ENCODE results near the gene ADAM22.

ADAM22 gene

GRCh38 chr7:87948371-87948770 is 14.3 kb downstream of the ADAM22 start:
- no peak for DNase-seq (ENCODE audit: low read depth in 2 of 3, low spot score in 1 of 3)

- no peak for DNase-seq (ENCODE audit: low read depth in 2 of 3, low spot score in 1 of 3)
Observed at GRCh38 chr7:87959336-87959735, 25.3 kb downstream of the ADAM22 start.

DNA sequence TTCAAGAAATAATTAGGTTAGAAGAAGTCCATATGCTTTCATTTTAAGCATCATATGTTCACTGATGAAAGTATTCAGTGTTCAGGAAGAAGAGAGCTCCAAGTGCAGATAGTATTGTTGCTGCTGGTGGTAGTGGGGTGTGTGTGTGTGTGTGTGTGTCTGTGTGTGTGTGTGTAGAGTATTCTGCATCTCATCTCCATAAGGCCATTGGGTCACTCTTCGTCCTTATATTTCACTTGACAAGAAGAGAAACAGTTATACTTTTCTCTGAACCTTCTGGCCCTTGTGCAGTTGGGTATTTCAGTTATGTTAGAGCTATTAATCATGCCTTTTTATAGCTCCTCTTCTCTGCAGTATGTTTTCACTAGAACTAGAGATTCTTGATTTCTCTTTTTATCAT is 26.2 kb downstream of the ADAM22 start:
- DNase-seq (ENCODE audit: low read depth in 2 of 3, low spot score in 1 of 3): no peak

DNA sequence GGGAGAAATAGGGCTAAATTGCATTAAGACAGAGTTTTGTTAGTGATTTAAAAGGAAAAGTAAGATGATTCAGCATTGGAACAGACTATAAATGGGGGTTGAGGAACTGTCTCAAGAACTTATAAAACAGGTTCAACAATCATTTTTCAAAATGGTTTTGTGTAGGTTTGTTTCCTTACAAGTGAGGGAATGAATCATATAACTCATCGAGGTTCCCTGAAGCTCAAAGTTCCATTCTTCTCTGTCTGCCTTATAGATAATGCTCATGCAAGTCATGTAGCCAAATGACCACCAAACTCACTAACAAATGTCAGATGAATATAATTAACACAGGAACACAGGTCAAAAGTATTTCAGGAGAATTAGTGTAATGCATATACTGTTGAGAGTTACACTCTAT is 27.7 kb downstream of the ADAM22 start:
- no peak for DNase-seq (ENCODE audit: low read depth in 2 of 3, low spot score in 1 of 3)

DNA sequence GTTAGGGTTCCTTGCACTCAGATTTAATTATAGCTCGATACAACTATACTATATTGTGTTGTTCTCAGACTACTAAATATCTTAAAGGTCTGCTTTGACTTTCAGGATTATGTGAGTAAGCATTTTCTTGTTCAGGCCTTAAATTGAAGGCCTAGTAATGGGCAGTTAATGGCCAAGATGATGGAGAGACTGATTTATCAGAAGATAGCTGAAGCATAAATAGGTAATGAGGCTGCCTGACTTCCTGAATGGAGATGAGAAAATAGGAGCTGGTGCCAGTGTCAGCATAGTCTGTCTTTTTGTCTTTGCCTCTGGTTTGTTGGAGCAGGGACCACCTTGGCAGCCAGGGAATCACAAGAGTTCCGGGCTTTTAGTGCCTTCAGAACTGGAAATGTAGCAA is 32.2 kb downstream of the ADAM22 start:
- DNase-seq (ENCODE audit: low read depth in 2 of 3, low spot score in 1 of 3): no peak

- DNase-seq (ENCODE audit: low read depth in 2 of 3, low spot score in 1 of 3): no peak
Observed at GRCh38 chr7:87968021-87968420, 34.0 kb downstream of the ADAM22 start.

GRCh38 chr7:87982116-87982515 is 48.1 kb downstream of the ADAM22 start:
- DNase-seq (ENCODE audit: low read depth in 2 of 3, low spot score in 1 of 3): no peak

GRCh38 chr7:87984088-87984487 is 50.0 kb downstream of the ADAM22 start:
- no peak for DNase-seq (ENCODE audit: low read depth in 2 of 3, low spot score in 1 of 3)

- no peak for DNase-seq (ENCODE audit: low read depth in 2 of 3, low spot score in 1 of 3)
Observed at GRCh38 chr7:87993269-87993668, 59.2 kb downstream of the ADAM22 start.

DNA sequence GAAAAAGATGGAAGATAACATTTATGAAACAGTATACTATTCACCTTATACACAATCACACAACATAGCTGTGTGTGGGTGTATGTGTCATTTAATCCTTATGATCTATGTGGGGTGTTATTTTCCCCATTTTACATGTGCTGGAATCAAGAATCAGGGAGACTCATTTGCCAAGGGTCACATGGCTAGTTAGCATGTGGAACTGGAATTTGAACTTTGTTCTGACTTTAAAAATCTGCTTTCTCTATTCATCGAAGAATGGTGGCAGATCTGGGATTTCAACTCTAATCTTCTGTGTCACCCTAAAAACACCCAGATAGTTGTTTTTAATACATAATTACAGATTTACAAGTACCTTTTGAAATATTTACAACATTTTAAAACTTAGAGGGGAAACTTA is 65.2 kb downstream of the ADAM22 start:
- no peak for DNase-seq (ENCODE audit: low read depth in 2 of 3, low spot score in 1 of 3)

DNA sequence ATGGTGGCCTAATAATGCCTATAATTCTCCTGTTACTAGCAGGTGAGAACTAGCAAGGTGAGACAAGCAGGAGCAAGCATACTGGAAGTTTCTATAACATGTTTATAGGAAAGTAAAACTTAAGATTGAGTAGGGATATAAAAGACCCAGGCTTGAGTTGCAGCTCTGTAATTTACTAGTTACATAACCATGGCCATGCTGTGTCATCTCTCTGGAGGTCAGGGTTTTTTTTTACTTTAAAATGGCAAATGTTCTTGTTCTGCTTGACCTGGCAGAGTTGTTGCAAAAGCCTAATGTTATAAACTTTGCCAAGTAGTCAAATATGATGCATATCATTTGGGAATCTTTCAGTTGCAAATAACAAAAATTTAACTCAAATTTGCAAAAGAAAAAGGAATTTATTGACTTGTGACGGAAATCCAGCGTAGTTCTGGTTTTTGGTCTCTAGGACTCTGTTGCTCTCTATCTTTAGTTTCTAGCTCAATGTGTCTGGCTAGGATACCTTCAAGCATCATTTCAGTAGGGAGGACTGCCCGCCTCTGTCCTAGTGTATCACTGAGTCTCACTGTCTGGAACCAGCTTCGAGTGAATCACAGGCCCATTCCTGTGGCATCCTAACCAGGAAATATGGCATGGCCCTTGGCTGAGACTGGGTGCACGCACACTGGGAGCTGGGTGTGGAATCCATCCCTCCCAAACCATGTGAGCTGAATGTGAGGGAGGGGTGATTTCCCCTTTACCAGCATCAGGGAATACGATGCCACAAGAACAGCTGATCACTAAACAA is 67.9 kb downstream of the ADAM22 start:
- no peak for DNase-seq (ENCODE audit: low read depth in 2 of 3, low spot score in 1 of 3)

DNA sequence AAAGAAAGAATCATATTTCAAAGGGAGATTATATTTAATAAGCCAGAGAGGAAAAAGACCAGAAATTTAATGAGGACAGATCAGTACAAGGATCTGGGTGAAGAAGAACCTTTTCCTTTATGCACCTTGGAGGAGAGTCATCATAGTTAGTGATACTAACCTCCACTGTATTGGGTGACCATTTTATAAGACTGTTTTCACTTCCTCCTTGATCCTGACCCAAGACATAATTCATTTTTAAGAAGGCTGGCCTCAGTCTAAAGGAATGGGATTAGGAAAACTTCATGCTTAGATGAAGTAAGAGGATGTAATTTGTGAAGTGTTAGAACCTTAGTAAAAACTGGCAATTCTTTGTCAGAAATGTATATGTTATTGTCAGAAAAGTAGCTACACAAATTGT is 68.6 kb downstream of the ADAM22 start:
- no peak for DNase-seq (ENCODE audit: low read depth in 2 of 3, low spot score in 1 of 3)

DNA sequence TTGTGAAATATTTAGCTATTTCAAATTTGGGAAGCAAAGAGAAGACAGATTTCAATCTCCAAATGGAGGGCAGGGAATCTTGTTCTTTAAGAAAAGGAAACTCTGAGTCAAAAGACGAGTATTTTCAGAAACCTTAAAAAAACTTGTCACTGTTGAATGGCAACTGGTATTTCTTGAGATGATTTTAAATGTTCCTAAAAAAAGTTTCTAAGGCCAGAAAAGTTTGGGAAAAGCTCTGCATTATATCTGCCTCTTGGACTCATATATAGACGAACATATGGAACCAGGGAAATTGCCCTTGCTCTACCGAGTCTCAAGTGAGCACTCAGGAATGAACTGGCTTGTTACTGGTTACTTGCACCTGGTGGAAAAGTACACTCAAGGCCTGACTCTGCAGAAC is 69.5 kb downstream of the ADAM22 start:
- no peak for DNase-seq (ENCODE audit: low read depth in 2 of 3, low spot score in 1 of 3)

DNA sequence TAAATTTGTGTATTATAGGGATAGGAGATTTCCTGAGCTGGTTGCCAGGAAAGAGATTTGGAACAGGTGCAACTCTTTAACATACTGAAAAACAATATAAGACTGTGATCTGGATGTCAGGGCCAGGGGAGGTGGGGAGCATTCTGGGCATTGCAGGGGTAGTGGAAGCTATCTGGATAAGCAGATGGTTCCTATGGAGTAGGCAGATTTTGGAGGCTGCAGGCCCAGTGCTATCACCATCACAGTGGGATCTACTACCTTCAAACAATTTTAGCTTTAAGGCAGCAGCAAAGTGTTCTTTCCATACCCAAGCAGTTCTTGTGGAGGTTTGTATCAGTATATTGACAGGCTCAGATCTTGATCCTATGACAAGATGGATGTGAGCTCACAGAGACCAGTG is 71.1 kb downstream of the ADAM22 start:
- DNase-seq (ENCODE audit: low read depth in 2 of 3, low spot score in 1 of 3): no peak

- no peak for DNase-seq (ENCODE audit: low read depth in 2 of 3, low spot score in 1 of 3)
Observed at GRCh38 chr7:88009651-88010050, 75.6 kb downstream of the ADAM22 start.

DNA sequence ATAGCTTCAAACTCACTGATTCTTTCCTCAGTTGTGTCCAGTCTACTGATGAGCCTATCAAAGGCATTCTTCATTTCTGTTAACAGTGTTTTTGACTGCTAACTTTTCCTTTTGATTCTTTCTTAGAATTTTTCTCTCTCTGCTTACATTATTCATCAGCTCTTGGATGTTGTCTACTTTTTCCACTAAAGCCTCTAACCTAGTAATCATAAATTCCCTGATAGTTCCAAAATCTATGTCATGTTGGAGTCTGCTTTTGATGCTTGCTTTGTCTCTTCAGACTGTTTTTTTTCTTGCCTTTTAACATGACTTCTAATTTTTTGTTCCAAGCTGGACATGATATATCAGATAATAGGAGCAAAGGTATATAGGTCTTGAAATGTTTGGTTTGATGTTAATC is 78.0 kb downstream of the ADAM22 start:
- DNase-seq (ENCODE audit: low read depth in 2 of 3, low spot score in 1 of 3): no peak

DNA sequence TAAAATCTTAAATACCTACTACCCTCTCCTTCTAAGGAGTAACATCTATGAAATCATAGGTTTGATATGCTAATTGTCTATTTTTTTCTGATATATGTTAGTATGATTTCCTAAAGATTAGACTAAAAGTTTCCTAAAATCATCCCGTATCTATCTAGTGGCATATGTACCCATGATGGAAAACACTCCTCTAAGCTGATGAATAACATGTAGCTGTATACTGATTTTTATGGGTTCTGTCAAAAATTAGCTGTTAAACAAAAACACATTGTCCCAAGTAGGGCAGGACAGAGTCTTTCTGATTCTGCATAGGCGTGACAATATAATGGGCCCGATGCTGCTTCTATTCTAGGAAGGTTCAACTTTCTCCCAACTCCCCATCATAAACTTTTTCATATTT is 79.9 kb downstream of the ADAM22 start:
- DNase-seq (ENCODE audit: low read depth in 2 of 3, low spot score in 1 of 3): no peak

DNA sequence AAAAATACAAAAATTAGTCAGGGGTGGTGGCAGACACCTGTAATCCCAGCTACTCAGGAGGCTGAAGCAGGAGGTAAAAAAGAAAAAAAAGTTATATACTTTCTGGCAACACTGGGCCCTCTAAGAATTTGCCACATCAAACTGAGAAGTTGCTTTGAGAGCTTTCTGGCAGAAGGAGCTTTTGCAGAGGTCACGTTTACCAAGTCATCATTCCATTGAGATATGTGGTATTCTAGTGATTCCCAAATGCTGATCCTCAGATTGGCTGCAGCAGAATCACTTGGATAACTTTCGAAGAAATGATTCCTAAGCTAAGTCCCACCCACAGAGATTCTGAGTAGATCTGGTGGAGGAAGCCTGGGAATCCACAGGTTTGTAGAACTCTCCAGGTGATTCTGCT is 80.5 kb downstream of the ADAM22 start:
- DNase-seq (ENCODE audit: low read depth in 2 of 3, low spot score in 1 of 3): no peak

DNA sequence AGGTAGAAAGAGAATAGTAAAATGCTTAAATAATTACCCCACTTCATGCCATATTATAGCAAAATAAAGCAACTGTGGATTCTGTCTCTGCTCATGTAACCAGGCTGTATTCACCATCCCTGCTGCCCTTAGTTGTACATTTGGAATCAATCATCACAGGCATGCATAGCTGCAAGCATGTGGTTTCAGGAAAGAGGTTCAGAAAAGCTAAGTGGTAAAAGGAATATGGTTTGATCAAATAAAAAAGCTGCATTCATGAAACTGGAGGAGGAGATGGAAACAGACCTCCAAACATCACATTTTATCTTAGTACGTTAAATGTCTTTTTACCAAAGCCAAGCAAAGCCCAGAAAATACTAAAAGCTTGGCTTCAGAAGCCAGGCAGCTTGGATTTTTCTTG is 81.3 kb downstream of the ADAM22 start:
- no peak for DNase-seq (ENCODE audit: low read depth in 2 of 3, low spot score in 1 of 3)

GRCh38 chr7:88018501-88018900 is 84.5 kb downstream of the ADAM22 start:
- no peak for DNase-seq (ENCODE audit: low read depth in 2 of 3, low spot score in 1 of 3)

- DNase-seq (ENCODE audit: low read depth in 2 of 3, low spot score in 1 of 3): no peak
Observed at GRCh38 chr7:88020953-88021665, 87.1 kb downstream of the ADAM22 start.

GRCh38 chr7:88027724-88028123 is 93.7 kb downstream of the ADAM22 start:
- no peak for DNase-seq (ENCODE audit: low read depth in 2 of 3, low spot score in 1 of 3)
